Body of pancreas (tissue), 4 donors: Measurements from ENCODE around the gene FGF14. TPM values are rescaled to one million over a fixed set of nuclear protein-coding genes. Genes with fewer than 3 reads are reported as not detected.

ENCODE experiments used
- ATAC-seq: fragments of 150-250 bp; one replicate; pipeline ENCODE4 v1.9.1; 2016
- DNase-seq, 4 donors: peaks; one replicate each; pipeline ENCODE4 v3.0.0-alpha.2; 2019
- H3K27ac ChIP-seq, 4 donors: fragments of 200-600 bp; sonication (generic); 1 replicate in 3 of 4; 2 replicates in 1 of 4; pipeline versions ENCODE4 v1.5.1 to v1.6.1; 2016 to 2019; ENCODE audit warnings: mild to moderate bottlenecking in 1 of 4, mixed read lengths in 1 of 4, moderate library complexity in 1 of 4
- H3K27me3 ChIP-seq, 2 donors: fragments of 200-600 bp; sonication (generic); one replicate each; pipeline ENCODE4 v1.6.0; 2016; ENCODE audit warnings: mild to moderate bottlenecking in 1 of 2
- H3K36me3 ChIP-seq, 2 donors: fragments of 200-600 bp; sonication (generic); replicated peaks in 1 of 2; 2 replicates each; pipeline ENCODE4 v1.5.1; 2016; ENCODE audit warnings: low read depth in 2 of 2; ENCODE audit not compliant: insufficient read depth in 1 of 2
- H3K4me1 ChIP-seq: fragments of 200-600 bp; sonication (generic); one replicate; pipeline ENCODE4 v1.6.0; 2016
- H3K4me3 ChIP-seq, 2 donors: fragments of 200-600 bp; sonication (generic); 1 replicate in 1 of 2; 2 replicates in 1 of 2; pipeline ENCODE4 v1.5.1; 2016 to 2019
- H3K9me3 ChIP-seq, 3 donors: fragments of 200-600 bp; sonication (generic); 1 replicate in 2 of 3; 2 replicates in 1 of 3; pipeline ENCODE4 v1.5.1; 2016
- POLR2A ChIP-seq, 3 donors: fragments of 450-650 bp; IDR thresholded peaks; one replicate each; pipeline ENCODE4 v1.6.1; 2016; ENCODE audit warnings: antibody characterized with exemption in 3 of 3, mild to moderate bottlenecking in 2 of 3
- WGBS, 2 donors: methylation state at CpG; one replicate each; pipeline ENCODE4 v1.1.5; 2017; 5-methylcytosine and 5-hydroxymethylcytosine counted together
- intact Hi-C: fragments of 100-400 bp; cut with DNase I; formaldehyde crosslinking; loops from one replicate; pipeline ENCODE4 v1.15.1; 2023
- total RNA-seq, 2 donors: library from RNA; depleted of rRNA; stranded (reverse); fragments of >200 nt; gene quantifications; one replicate each; pipeline ENCODE4 v1.1.0, GENCODE V29; 2016
- TF ChIP-seq, protein P1 (sequence below), 7 experiments: fragments of 450-650 bp in 4 of 7; fragments of 200-600 bp in 3 of 7; sonication (generic) in 3 of 7; IDR thresholded peaks; one replicate each; pipeline ENCODE4 v1.5.1; 2016 to 2019; ENCODE audit warnings: antibody characterized with exemption in 7 of 7

FGF14 gene
- total RNA-seq, 2 donors from 2014 or later, result under 0.01 to 0.52 TPM

- TF ChIP-seq, protein P1, sequence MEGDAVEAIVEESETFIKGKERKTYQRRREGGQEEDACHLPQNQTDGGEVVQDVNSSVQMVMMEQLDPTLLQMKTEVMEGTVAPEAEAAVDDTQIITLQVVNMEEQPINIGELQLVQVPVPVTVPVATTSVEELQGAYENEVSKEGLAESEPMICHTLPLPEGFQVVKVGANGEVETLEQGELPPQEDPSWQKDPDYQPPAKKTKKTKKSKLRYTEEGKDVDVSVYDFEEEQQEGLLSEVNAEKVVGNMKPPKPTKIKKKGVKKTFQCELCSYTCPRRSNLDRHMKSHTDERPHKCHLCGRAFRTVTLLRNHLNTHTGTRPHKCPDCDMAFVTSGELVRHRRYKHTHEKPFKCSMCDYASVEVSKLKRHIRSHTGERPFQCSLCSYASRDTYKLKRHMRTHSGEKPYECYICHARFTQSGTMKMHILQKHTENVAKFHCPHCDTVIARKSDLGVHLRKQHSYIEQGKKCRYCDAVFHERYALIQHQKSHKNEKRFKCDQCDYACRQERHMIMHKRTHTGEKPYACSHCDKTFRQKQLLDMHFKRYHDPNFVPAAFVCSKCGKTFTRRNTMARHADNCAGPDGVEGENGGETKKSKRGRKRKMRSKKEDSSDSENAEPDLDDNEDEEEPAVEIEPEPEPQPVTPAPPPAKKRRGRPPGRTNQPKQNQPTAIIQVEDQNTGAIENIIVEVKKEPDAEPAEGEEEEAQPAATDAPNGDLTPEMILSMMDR (IDR thresholded peaks at IDR 0.05), result no peak
- no peak for TF ChIP-seq POLR2A (IDR thresholded peaks at IDR 0.05)
- ATAC-seq (no peak), DNase-seq (no peak)
- H3K4me1 ChIP-seq, result no peaks in the 10 kb centered on the region
- no peaks in the 10 kb centered on the region for H3K9me3 ChIP-seq
- H3K27ac ChIP-seq, result no peak overlapping the region
- H3K27me3 ChIP-seq, result no peaks in the 10 kb centered on the region
- intact Hi-C loops, result no loop called here
- no peaks in the 10 kb centered on the region for H3K36me3 ChIP-seq
- H3K4me3 ChIP-seq, result no peak overlapping the region
- WGBS, 2 donors, result 45 to 47% methylated on average over 3 of the region's 3 CpGs
These were observed 157.1 kb downstream of the FGF14 start for GRCh38 chr13:102244607-102245227.

- Histone ChIP-seq H3K9me3 (no peaks in the 10 kb centered on the region), H3K27me3 (no peaks in the 10 kb centered on the region), H3K36me3 (no peaks in the 10 kb centered on the region), H3K27ac (no peak overlapping the region), H3K4me1 (no peaks in the 10 kb centered on the region), H3K4me3 (no peak overlapping the region)
- 57 to 61% methylated on average over 3 of the region's 3 CpGs for WGBS, 2 donors
- intact Hi-C loops, result no loop called here
- DNase-seq (no peak), ATAC-seq (no peak)
- no peak for TF ChIP-seq POLR2A (IDR thresholded peaks at IDR 0.05)
- TF ChIP-seq, protein P1 (IDR thresholded peaks at IDR 0.05), result no peak
These were observed 161.7 kb downstream of the FGF14 start for GRCh38 chr13:102240110-102240509.

DNA sequence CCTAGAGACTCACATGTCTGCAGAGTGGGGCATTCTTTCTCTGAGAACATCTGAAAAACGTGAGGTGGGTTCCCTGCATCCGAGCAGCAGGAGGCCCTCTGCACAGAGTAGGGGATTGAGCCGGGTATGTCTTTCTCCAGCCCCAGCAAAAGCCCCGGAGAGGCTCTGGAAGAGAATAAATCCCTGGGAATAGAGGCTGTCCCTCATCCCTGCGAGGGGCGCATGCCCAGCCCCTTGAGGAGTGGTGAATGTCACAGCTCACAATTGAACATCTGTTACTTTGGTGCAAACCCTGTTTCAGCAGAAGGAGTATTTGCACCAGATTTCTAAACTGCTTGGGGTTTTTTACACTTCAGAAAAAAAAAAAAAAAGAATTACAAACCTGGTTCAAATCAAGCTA, 164.6 kb downstream of the FGF14 start:
- Histone ChIP-seq H3K27me3 (no peaks in the 10 kb centered on the region), H3K36me3 (no peaks in the 10 kb centered on the region), H3K4me3 (no peak overlapping the region), H3K27ac (no peak overlapping the region), H3K4me1 (no peaks in the 10 kb centered on the region), H3K9me3 (no peaks in the 10 kb centered on the region)
- 41 to 48% methylated on average over 6 of the region's 6 CpGs for WGBS, 2 donors
- DNase-seq (no peak), ATAC-seq (no peak)
- intact Hi-C loops, result no loop called here
- TF ChIP-seq POLR2A (IDR thresholded peaks at IDR 0.05), result no peak
- TF ChIP-seq, protein P1 (IDR thresholded peaks at IDR 0.05), result no peak

- Histone ChIP-seq H3K4me1 (no peaks in the 10 kb centered on the region), H3K9me3 (no peaks in the 10 kb centered on the region), H3K4me3 (no peak overlapping the region), H3K27ac (no peak overlapping the region), H3K27me3 (no peaks in the 10 kb centered on the region), H3K36me3 (no peaks in the 10 kb centered on the region)
- DNase-seq, result no peak
- TF ChIP-seq, protein P1 (IDR thresholded peaks at IDR 0.05), result no peak
- TF ChIP-seq POLR2A (IDR thresholded peaks at IDR 0.05), result no peak
- intact Hi-C loops, result no loop called here
- 51 to 64% methylated on average over 6 to 8 of the region's 8 CpGs for WGBS, 2 donors
- ATAC-seq, result no peak
These were observed 165.0 kb downstream of the FGF14 start for GRCh38 chr13:102236830-102237229.

GRCh38 chr13:102236341-102236740, 165.5 kb downstream of the FGF14 start:
- Histone ChIP-seq H3K27ac (no peak overlapping the region), H3K4me3 (no peak overlapping the region), H3K36me3 (no peaks in the 10 kb centered on the region), H3K9me3 (no peaks in the 10 kb centered on the region), H3K27me3 (no peaks in the 10 kb centered on the region), H3K4me1 (no peaks in the 10 kb centered on the region)
- TF ChIP-seq POLR2A (IDR thresholded peaks at IDR 0.05), result no peak
- TF ChIP-seq, protein P1 (IDR thresholded peaks at IDR 0.05), result no peak
- DNase-seq, result no peak
- ATAC-seq, result no peak
- intact Hi-C loops, result no loop called here
- 38 to 46% methylated on average over 7 of the region's 7 CpGs for WGBS, 2 donors
